Neural crest cell (in vitro differentiated cells): ENCODE measurements around the gene CDKAL1. TPM values are rescaled to one million over a fixed set of nuclear protein-coding genes. Genes with fewer than 3 reads are reported as not detected.
"Not testable (repeated sequence)": the region's sequence is repeated elsewhere in the genome, so short reads cannot be mapped to it uniquely, and the experiment has no call there.

ENCODE experiments used
- DNase-seq: peaks from one replicate; pipeline ENCODE4 v3.0.0; 2021; ENCODE audit warnings: low read depth, mixed read lengths, low spot score
- H3K27ac Mint-ChIP-seq: one replicate; pipeline ENCODE4 v1.8.0; 2021; ENCODE audit warnings: mild to moderate bottlenecking, mixed read lengths; ENCODE audit not compliant: unreplicated experiment
- H3K27me3 Mint-ChIP-seq: 2 replicates; pipeline ENCODE4 v1.8.0; 2021; ENCODE audit warnings: low read depth, mild to moderate bottlenecking, mixed read lengths
- H3K36me3 Mint-ChIP-seq: 2 replicates; pipeline ENCODE4 v1.8.0; 2021; ENCODE audit warnings: low read depth, mild to moderate bottlenecking, mixed read lengths
- H3K4me1 Mint-ChIP-seq: 2 replicates; pipeline ENCODE4 v1.8.0; 2021; ENCODE audit warnings: mixed read lengths
- H3K4me3 Mint-ChIP-seq: one replicate; pipeline ENCODE4 v1.8.0; 2021; ENCODE audit warnings: mild to moderate bottlenecking, mixed read lengths
- H3K9me3 Mint-ChIP-seq: 2 replicates; pipeline ENCODE4 v1.8.0; 2021; ENCODE audit warnings: mixed read lengths
- total RNA-seq: library from RNA; stranded (reverse); gene quantifications from 2 replicates; pipeline ENCODE4 v1.2.1, GENCODE V29; 2021
- TF ChIP-seq, protein P1 (sequence below): fragments of 200-600 bp; sonication (generic); conservative IDR thresholded peaks from 2 replicates; pipeline ENCODE4 v1.5.0; 2021; ENCODE audit warnings: antibody characterized with exemption, mild to moderate bottlenecking

The CDKAL1 gene
- total RNA-seq, 1 donor from 2014 or later = 25.4 TPM

GRCh38 chr6:20919677-20920385 lies 385.6 kb downstream of the CDKAL1 start:
- TF ChIP-seq, protein P1, sequence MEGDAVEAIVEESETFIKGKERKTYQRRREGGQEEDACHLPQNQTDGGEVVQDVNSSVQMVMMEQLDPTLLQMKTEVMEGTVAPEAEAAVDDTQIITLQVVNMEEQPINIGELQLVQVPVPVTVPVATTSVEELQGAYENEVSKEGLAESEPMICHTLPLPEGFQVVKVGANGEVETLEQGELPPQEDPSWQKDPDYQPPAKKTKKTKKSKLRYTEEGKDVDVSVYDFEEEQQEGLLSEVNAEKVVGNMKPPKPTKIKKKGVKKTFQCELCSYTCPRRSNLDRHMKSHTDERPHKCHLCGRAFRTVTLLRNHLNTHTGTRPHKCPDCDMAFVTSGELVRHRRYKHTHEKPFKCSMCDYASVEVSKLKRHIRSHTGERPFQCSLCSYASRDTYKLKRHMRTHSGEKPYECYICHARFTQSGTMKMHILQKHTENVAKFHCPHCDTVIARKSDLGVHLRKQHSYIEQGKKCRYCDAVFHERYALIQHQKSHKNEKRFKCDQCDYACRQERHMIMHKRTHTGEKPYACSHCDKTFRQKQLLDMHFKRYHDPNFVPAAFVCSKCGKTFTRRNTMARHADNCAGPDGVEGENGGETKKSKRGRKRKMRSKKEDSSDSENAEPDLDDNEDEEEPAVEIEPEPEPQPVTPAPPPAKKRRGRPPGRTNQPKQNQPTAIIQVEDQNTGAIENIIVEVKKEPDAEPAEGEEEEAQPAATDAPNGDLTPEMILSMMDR = no peak
- H3K4me1 Mint-ChIP-seq = peaks cover 12% of the 10 kb centered on the region
- no peak overlapping the region for H3K4me3 Mint-ChIP-seq
- peaks cover 9% of the 10 kb centered on the region for H3K9me3 Mint-ChIP-seq
- H3K27me3 Mint-ChIP-seq = no peaks in the 10 kb centered on the region
- H3K27ac Mint-ChIP-seq = peak overlapping the region; percentile 85
- peaks cover 20% of the 10 kb centered on the region for H3K36me3 Mint-ChIP-seq
- DNase-seq = no peak

- Mint-ChIP-seq H3K9me3 (no peaks in the 10 kb centered on the region), H3K27me3 (no peaks in the 10 kb centered on the region), H3K27ac (no peak overlapping the region), H3K4me3 (no peak overlapping the region), H3K4me1 (peaks cover 18% of the 10 kb centered on the region), H3K36me3 (peaks cover 7% of the 10 kb centered on the region)
- TF ChIP-seq, protein P1 = no peak
- DNase-seq = no peak
Measured at GRCh38 chr6:20921578-20921977, 387.3 kb downstream of the CDKAL1 start.

DNA sequence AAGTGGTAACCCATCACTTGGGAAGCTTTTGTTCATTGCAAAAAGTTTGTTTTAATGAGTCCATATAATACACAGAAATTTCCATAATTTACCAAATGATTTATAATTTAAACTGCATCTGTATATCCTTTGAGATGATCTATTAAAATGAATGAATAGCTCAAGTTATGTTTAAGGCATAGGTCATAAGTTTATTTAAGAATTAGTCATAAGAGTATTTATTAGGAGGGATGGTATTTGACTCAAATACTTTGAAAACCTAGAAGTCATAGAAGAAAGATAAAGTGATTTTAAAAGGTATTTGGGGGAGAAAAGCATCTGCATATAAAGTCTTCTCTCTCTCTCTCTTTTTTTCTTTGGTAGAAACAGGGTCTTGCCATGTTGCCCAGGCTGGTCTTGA lies 388.5 kb downstream of the CDKAL1 start:
- no peak overlapping the region for H3K27ac Mint-ChIP-seq
- TF ChIP-seq, protein P1 = no peak
- H3K27me3 Mint-ChIP-seq = no peaks in the 10 kb centered on the region
- no peak overlapping the region for H3K4me3 Mint-ChIP-seq
- peaks cover 7% of the 10 kb centered on the region for H3K36me3 Mint-ChIP-seq
- H3K9me3 Mint-ChIP-seq = no peaks in the 10 kb centered on the region
- peaks cover 24% of the 10 kb centered on the region for H3K4me1 Mint-ChIP-seq
- no peak for DNase-seq

DNA sequence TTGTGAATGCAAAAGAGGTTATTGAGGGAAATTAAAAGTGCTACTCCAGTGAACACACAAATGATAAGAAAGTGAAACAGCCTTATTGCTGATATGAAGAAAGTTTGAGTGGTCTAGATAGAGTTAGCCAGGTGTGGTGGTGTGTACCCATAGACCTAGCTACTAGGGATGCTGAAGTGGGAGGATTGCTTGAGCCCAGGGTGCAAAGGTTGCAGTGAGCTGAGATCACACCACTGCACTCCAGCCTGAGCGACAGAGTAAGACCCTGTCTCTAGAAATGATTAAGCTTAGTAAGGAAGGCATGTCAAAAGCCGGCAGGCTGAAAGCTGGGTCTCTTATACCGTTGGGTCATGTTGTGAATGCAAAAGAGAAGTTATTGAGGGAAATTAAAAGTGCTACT lies 389.8 kb downstream of the CDKAL1 start:
- not testable (repeated sequence) for H3K36me3 Mint-ChIP-seq, H3K27ac Mint-ChIP-seq, DNase-seq, H3K27me3 Mint-ChIP-seq, H3K9me3 Mint-ChIP-seq, H3K4me3 Mint-ChIP-seq
- peaks cover 24% of the 10 kb centered on the region for H3K4me1 Mint-ChIP-seq

- TF ChIP-seq, protein P1 = no peak
- H3K4me3 Mint-ChIP-seq = no peak overlapping the region
- H3K27ac Mint-ChIP-seq = no peak overlapping the region
- no peaks in the 10 kb centered on the region for H3K9me3 Mint-ChIP-seq
- DNase-seq = no peak
- peaks cover 24% of the 10 kb centered on the region for H3K4me1 Mint-ChIP-seq
- peaks cover 7% of the 10 kb centered on the region for H3K36me3 Mint-ChIP-seq
- H3K27me3 Mint-ChIP-seq = no peaks in the 10 kb centered on the region
Measured at GRCh38 chr6:20924911-20925543, 390.8 kb downstream of the CDKAL1 start.
